Activated B cell treated with CpG ODN at 0.5 μM for 24 hours (primary cell): ENCODE results near the gene SLC39A8. TPM values are rescaled to one million over a fixed set of nuclear protein-coding genes. Genes with fewer than 3 reads are reported as not detected.
"Not testable (repeated sequence)": the region's sequence is repeated elsewhere in the genome, so short reads cannot be mapped to it uniquely, and the experiment has no call there.

Source experiments
- ATAC-seq: fragments of 200-7000 bp; cut with Tn5 transposase; one replicate; pipeline ENCODE4 v1.10.0; 2021; ENCODE audit warnings: low read depth, mild to moderate bottlenecking, moderate library complexity
- CTCF ChIA-PET: fragments of 350-600 bp; sonication (Branson Sonifier 250); formaldehyde crosslinking; loops from one replicate; lab custom pipeline; 2021; ENCODE audit warnings: antibody characterized with exemption; lab: Charles Lee
- POLR2A ChIA-PET: fragments of 350-600 bp; sonication (Branson Sonifier 250); formaldehyde crosslinking; loops from one replicate; lab custom pipeline; 2021; ENCODE audit warnings: antibody characterized with exemption; lab: Charles Lee
- DNase-seq: peaks from one replicate; pipeline ENCODE4 v3.0.0; 2022
- H3K27ac Mint-ChIP-seq: one replicate; pipeline ENCODE4 v1.8.0; 2020; ENCODE audit warnings: mixed read lengths
- H3K27me3 Mint-ChIP-seq: one replicate; pipeline ENCODE4 v1.8.0; 2021; ENCODE audit warnings: mixed read lengths
- H3K36me3 Mint-ChIP-seq: one replicate; pipeline ENCODE4 v1.8.0; 2021; ENCODE audit warnings: low read depth, mixed read lengths
- H3K4me1 Mint-ChIP-seq: one replicate; pipeline ENCODE4 v1.8.0; 2021; ENCODE audit warnings: mixed read lengths
- H3K4me3 Mint-ChIP-seq: one replicate; pipeline ENCODE4 v1.8.0; 2020; ENCODE audit warnings: mild to moderate bottlenecking, mixed read lengths
- H3K9me3 Mint-ChIP-seq: one replicate; pipeline ENCODE4 v1.8.0; 2020; ENCODE audit warnings: mixed read lengths
- intact Hi-C: fragments of 100-400 bp; cut with micrococcal nuclease; formaldehyde crosslinking; loops from one replicate; pipeline ENCODE4 v1.15.1; 2024
- total RNA-seq: library from RNA; stranded (reverse); gene quantifications from 2 replicates; pipeline ENCODE4 v1.2.3, GENCODE V29; 2022
- TF ChIP-seq, protein P1 (sequence below): fragments of 200-600 bp; IDR thresholded peaks from one replicate; pipeline ENCODE4 v1.8.0; 2022; ENCODE audit warnings: antibody characterized with exemption, mild to moderate bottlenecking

SLC39A8 gene
- total RNA-seq, 1 donor from 2014 or later: 17.9 TPM

GRCh38 chr4:102298716-102299115 is 46.6 kb downstream of the SLC39A8 start:
- no peak overlapping the region for H3K27ac Mint-ChIP-seq
- CTCF ChIA-PET: no interaction called here
- POLR2A ChIA-PET: no interaction called here
- DNase-seq (no peak), ATAC-seq (no peak)
- H3K4me3 Mint-ChIP-seq: no peak overlapping the region
- intact Hi-C loops: loop anchor here (1.0 kb wide), 1 partner anchor 1129 kb away; no protein-coding TSS in a partner anchor
- no peaks in the 10 kb centered on the region for H3K9me3 Mint-ChIP-seq
- H3K36me3 Mint-ChIP-seq: no peaks in the 10 kb centered on the region
- H3K27me3 Mint-ChIP-seq: no peaks in the 10 kb centered on the region
- H3K4me1 Mint-ChIP-seq: peaks cover 10% of the 10 kb centered on the region
- TF ChIP-seq, protein P1, sequence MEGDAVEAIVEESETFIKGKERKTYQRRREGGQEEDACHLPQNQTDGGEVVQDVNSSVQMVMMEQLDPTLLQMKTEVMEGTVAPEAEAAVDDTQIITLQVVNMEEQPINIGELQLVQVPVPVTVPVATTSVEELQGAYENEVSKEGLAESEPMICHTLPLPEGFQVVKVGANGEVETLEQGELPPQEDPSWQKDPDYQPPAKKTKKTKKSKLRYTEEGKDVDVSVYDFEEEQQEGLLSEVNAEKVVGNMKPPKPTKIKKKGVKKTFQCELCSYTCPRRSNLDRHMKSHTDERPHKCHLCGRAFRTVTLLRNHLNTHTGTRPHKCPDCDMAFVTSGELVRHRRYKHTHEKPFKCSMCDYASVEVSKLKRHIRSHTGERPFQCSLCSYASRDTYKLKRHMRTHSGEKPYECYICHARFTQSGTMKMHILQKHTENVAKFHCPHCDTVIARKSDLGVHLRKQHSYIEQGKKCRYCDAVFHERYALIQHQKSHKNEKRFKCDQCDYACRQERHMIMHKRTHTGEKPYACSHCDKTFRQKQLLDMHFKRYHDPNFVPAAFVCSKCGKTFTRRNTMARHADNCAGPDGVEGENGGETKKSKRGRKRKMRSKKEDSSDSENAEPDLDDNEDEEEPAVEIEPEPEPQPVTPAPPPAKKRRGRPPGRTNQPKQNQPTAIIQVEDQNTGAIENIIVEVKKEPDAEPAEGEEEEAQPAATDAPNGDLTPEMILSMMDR: no peak

GRCh38 chr4:102295153-102295862 is 50.0 kb downstream of the SLC39A8 start:
- CTCF ChIA-PET: no interaction called here
- POLR2A ChIA-PET: no interaction called here
- no peak overlapping the region for H3K27ac Mint-ChIP-seq
- H3K36me3 Mint-ChIP-seq: no peaks in the 10 kb centered on the region
- DNase-seq (no peak), ATAC-seq (no peak)
- H3K9me3 Mint-ChIP-seq: no peaks in the 10 kb centered on the region
- H3K4me1 Mint-ChIP-seq: peaks cover 10% of the 10 kb centered on the region
- TF ChIP-seq, protein P1: no peak
- H3K27me3 Mint-ChIP-seq: no peaks in the 10 kb centered on the region
- intact Hi-C loops: no loop called here
- no peak overlapping the region for H3K4me3 Mint-ChIP-seq

DNA sequence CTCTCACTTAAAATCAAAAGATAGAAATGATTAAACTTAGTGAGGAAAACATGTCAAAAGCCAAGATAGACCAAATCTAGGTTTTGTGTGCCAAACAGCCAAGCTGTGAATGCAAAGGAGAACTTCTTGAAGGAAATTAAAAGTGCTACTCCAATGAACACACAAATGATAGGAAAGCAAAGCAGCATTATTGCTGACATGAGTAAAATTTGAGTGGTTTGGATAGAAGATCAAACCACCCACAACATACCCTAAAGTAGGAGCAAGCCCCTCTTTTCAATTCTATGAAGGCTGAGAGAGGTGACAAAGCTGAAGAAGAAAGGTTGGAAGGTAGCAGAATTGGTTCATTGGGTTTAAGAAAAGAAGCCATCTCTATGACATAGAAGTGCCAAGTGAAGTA is 56.8 kb downstream of the SLC39A8 start:
- Mint-ChIP-seq H3K9me3 (no peaks in the 10 kb centered on the region), H3K27me3 (no peaks in the 10 kb centered on the region), H3K27ac (no peak overlapping the region), H3K36me3 (no peaks in the 10 kb centered on the region), H3K4me3 (no peak overlapping the region), H3K4me1 (no peaks in the 10 kb centered on the region)
- ChIA-PET POLR2A (no interaction called here), CTCF (interaction anchor here (1.0 kb wide), 1 partner anchor 11 kb away, joined by 3 read pairs; no protein-coding TSS in a partner anchor)
- ATAC-seq (no peak), DNase-seq (no peak)
- TF ChIP-seq, protein P1: no peak
- intact Hi-C loops: no loop called here

- no peak for DNase-seq
- no peak overlapping the region for H3K4me3 Mint-ChIP-seq
- TF ChIP-seq, protein P1: no peak
- H3K27ac Mint-ChIP-seq: no peak overlapping the region
- POLR2A ChIA-PET: no interaction called here
- intact Hi-C loops: no loop called here
- H3K27me3 Mint-ChIP-seq: no peaks in the 10 kb centered on the region
- CTCF ChIA-PET: interaction anchor here (1.0 kb wide), 1 partner anchor 14 kb away, joined by 5 read pairs; no protein-coding TSS in a partner anchor
- H3K4me1 Mint-ChIP-seq: no peaks in the 10 kb centered on the region
- H3K36me3 Mint-ChIP-seq: no peaks in the 10 kb centered on the region
- no peaks in the 10 kb centered on the region for H3K9me3 Mint-ChIP-seq
- no peak for ATAC-seq
Observed at GRCh38 chr4:102285831-102286230, 59.5 kb downstream of the SLC39A8 start.

- intact Hi-C loops: no loop called here
- TF ChIP-seq, protein P1: no peak
- DNase-seq (no peak), ATAC-seq (no peak)
- Mint-ChIP-seq H3K4me3 (no peak overlapping the region), H3K27me3 (no peaks in the 10 kb centered on the region), H3K9me3 (no peaks in the 10 kb centered on the region), H3K27ac (no peak overlapping the region), H3K36me3 (no peaks in the 10 kb centered on the region), H3K4me1 (no peaks in the 10 kb centered on the region)
- ChIA-PET POLR2A (no interaction called here), CTCF (no interaction called here)
Observed at GRCh38 chr4:102281171-102281839, 64.0 kb downstream of the SLC39A8 start.

DNA sequence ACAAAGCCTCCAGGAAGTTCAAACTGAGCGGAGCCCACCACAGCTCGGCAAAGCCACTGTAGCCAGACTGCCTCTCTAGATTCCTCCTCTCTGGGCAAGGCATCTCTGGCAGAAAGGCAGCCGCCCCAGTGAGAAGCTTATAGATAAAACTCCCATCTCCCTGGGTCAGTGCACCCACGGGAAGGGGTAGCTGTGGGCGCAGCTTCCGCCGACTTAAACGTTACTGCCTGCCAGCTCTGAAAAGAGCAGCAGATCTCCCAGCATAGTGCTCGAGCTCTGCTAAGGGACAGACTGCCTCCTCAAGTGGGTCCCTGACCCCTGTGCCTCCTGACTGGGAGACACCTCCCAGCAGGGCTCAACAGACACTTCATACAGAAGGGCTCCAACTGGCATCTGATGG is 72.0 kb downstream of the SLC39A8 start:
- H3K27ac Mint-ChIP-seq, POLR2A ChIA-PET, intact Hi-C loops, H3K4me3 Mint-ChIP-seq, CTCF ChIA-PET, DNase-seq, H3K36me3 Mint-ChIP-seq, H3K27me3 Mint-ChIP-seq, ATAC-seq, H3K4me1 Mint-ChIP-seq, H3K9me3 Mint-ChIP-seq: not testable (repeated sequence)
